OCI-LY1 (cell line): ENCODE data around the gene SLC25A26.

Experiments used
- H2AFZ ChIP-seq: fragments of 200-600 bp; sonication (generic), shearing (Covaris generic); 2 replicates; pipeline ENCODE4 v1.6.0; 2014; ENCODE audit warnings: antibody characterized with exemption, mild to moderate bottlenecking, low read length
- H3F3A ChIP-seq: fragments of 200-600 bp; sonication (generic), shearing (Covaris generic); 2 replicates; pipeline ENCODE4 v1.6.0; 2014; ENCODE audit warnings: mild to moderate bottlenecking, antibody characterized with exemption, low read length, moderate library complexity; ENCODE audit not compliant: insufficient read depth
- H3K27ac ChIP-seq: fragments of 200-600 bp; sonication (generic); 2 replicates; pipeline ENCODE4 v1.5.1; 2014; ENCODE audit warnings: low read length, mixed run types, mild to moderate bottlenecking, low read depth; ENCODE audit not compliant: poor library complexity, severe bottlenecking
- H3K27me3 ChIP-seq: fragments of 200-600 bp; sonication (generic); 2 replicates; pipeline ENCODE4 v1.6.0; 2014; ENCODE audit warnings: antibody characterized with exemption, mild to moderate bottlenecking, low read length, moderate library complexity; ENCODE audit not compliant: insufficient read depth
- H3K36me3 ChIP-seq: fragments of 200-600 bp; sonication (generic); 2 replicates; pipeline ENCODE4 v1.6.1; 2014; ENCODE audit warnings: mild to moderate bottlenecking, antibody characterized with exemption, low read length, moderate library complexity, mixed read lengths; ENCODE audit not compliant: insufficient read depth
- H3K4me1 ChIP-seq: fragments of 200-600 bp; sonication (generic); 2 replicates; pipeline ENCODE4 v1.5.1; 2014; ENCODE audit warnings: mild to moderate bottlenecking, low read length, moderate library complexity; ENCODE audit not compliant: insufficient read depth, severe bottlenecking
- H3K4me2 ChIP-seq: fragments of 200-600 bp; sonication (generic), shearing (Covaris generic); 2 replicates; pipeline ENCODE4 v1.6.1; 2014; ENCODE audit warnings: low read length
- H3K4me3 ChIP-seq: fragments of 200-600 bp; sonication (generic); 2 replicates; pipeline ENCODE4 v1.5.1; 2014; ENCODE audit warnings: low read length, low read depth, mild to moderate bottlenecking, mixed read lengths; ENCODE audit not compliant: poor library complexity, severe bottlenecking
- H3K79me2 ChIP-seq: fragments of 200-600 bp; shearing (Covaris generic); 2 replicates; pipeline ENCODE4 v1.6.1; 2016; ENCODE audit warnings: mixed run types, low read length, mixed read lengths; ENCODE audit not compliant: insufficient read depth
- H3K9ac ChIP-seq: fragments of 200-600 bp; sonication (generic), shearing (Covaris generic); 2 replicates; pipeline ENCODE4 v1.6.1; 2014; ENCODE audit warnings: mild to moderate bottlenecking, low read length, mixed read lengths
- H3K9me2 ChIP-seq: fragments of 200-600 bp; sonication (generic), shearing (Covaris generic); 2 replicates; pipeline ENCODE4 v1.6.1; 2014; ENCODE audit warnings: low read depth, mild to moderate bottlenecking, low read length, mixed read lengths
- H3K9me3 ChIP-seq: fragments of 200-600 bp; shearing (Covaris generic); 2 replicates; pipeline ENCODE4 v1.6.1; 2014; ENCODE audit warnings: low read length, mixed read lengths
- H4K20me1 ChIP-seq: fragments of 200-600 bp; sonication (generic), shearing (Covaris generic); 2 replicates; pipeline ENCODE4 v1.6.0; 2016; ENCODE audit warnings: mild to moderate bottlenecking, low read length; ENCODE audit not compliant: insufficient read depth
- CTCF ChIP-seq: fragments of 200-600 bp; sonication (generic), shearing (Covaris generic); IDR thresholded peaks from 2 replicates; pipeline ENCODE4 v1.5.1; 2017; ENCODE audit warnings: mild to moderate bottlenecking, antibody characterized with exemption, low read length, moderate library complexity, mixed read lengths
- EZH2 ChIP-seq: fragments of 200-600 bp; sonication (generic), shearing (Covaris generic); IDR thresholded peaks from 2 replicates; pipeline ENCODE4 v1.8.0; 2017; ENCODE audit warnings: borderline replicate concordance, mixed run types, mild to moderate bottlenecking, antibody characterized with exemption, low read length, moderate library complexity, mixed read lengths

The SLC25A26 gene

DNA sequence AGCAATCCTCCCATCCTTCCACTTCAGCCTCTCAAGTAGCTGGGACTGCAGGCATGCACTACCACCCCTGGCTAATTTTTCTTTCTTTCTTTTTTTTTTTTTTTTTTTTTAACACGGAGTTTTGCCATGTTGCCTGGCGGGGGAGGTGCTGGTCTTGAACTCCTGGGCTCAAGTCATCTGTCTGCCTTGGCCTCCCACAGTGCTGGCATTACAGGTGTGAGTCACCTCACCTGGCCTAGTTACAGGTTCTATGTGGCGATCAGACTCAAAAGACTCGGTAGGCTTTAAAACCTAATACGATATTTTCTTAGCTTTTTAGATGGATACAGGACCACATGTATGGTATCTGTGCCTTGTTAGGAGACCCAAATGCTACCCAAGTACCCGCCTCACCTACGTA lies 14.0 kb upstream of the SLC25A26 start:
- Histone ChIP-seq H3K79me2 (no peaks in the 10 kb centered on the region), H3K27ac (no peak overlapping the region)
- TF ChIP-seq CTCF: no peak
- TF ChIP-seq EZH2: no peak

DNA sequence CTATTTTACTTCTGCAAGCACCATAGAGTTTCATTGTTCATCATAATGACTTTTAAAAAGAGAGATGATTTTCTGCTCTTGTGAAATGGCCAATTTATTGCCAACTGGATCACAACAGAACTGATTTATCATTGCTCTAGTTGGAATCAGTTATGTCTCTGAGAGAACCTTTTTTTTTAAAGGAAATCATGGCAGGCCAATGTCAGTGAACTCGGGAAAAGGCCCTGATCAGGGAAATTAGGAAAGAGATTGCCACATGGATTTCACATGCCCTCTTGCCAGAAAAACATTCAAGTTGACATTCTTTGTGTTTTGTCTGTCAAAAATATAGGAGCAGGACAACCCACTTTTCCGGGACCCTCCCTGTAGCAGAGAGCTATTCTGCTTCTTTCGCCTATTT lies 12.6 kb upstream of the SLC25A26 start:
- no peak overlapping the region for H3K9ac ChIP-seq
- H3K9me3 ChIP-seq: no peaks in the 10 kb centered on the region
- TF ChIP-seq CTCF (no peak), EZH2 (no peak)
- no peak overlapping the region for H3K4me2 ChIP-seq
- H4K20me1 ChIP-seq: no peaks in the 10 kb centered on the region
- no peak overlapping the region for H3K27ac ChIP-seq
- no peak overlapping the region for H3K4me3 ChIP-seq
- no peaks in the 10 kb centered on the region for H3K27me3 ChIP-seq
- H3K4me1 ChIP-seq: no peaks in the 10 kb centered on the region
- H3K9me2 ChIP-seq: no peaks in the 10 kb centered on the region
- H2AFZ ChIP-seq: no peak overlapping the region
- no peaks in the 10 kb centered on the region for H3K36me3 ChIP-seq
- no peaks in the 10 kb centered on the region for H3F3A ChIP-seq
- no peaks in the 10 kb centered on the region for H3K79me2 ChIP-seq

More for the DNA sequence above, 14.0 kb upstream of the SLC25A26 start:
- H2AFZ ChIP-seq: no peak overlapping the region
- H3K4me3 ChIP-seq: no peak overlapping the region
- no peaks in the 10 kb centered on the region for H3K36me3 ChIP-seq
- no peaks in the 10 kb centered on the region for H3K9me2 ChIP-seq
- H3K4me2 ChIP-seq: no peak overlapping the region
- H3F3A ChIP-seq: no peaks in the 10 kb centered on the region
- H4K20me1 ChIP-seq: no peaks in the 10 kb centered on the region
- H3K9me3 ChIP-seq: no peaks in the 10 kb centered on the region
- no peaks in the 10 kb centered on the region for H3K27me3 ChIP-seq
- H3K9ac ChIP-seq: no peak overlapping the region
- no peaks in the 10 kb centered on the region for H3K4me1 ChIP-seq

DNA sequence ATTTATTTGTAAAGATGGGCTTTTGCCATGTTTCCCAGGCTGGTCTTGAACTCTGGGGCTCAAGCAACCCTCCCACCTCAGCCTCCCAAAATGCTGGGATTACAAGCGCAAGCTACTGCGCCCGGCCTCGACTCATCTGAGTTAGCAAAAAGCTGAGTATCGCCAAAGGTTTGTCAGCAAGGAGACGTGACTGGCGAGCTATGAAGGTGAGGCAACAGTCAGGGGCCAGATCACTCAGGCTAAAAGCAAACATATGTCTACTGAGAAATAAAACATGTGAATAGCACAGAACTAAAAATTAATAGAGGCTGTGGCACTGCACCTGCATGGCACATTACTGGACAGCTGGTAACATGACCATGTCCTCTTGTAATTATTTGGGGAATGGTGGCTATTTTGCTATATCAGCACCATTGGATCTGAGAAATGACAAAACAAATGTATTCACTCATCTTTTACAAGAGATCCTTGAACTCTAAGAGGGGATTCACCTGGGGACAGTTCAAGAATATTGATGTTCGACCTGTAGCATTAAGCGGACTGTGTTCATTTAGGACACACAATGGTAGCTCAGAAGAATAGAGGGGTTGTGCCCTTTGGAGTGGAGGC lies 10.0 kb upstream of the SLC25A26 start:
- H3K36me3 ChIP-seq: no peaks in the 10 kb centered on the region
- no peak overlapping the region for H3K4me2 ChIP-seq
- H3K9me3 ChIP-seq: no peaks in the 10 kb centered on the region
- H2AFZ ChIP-seq: no peak overlapping the region
- no peaks in the 10 kb centered on the region for H4K20me1 ChIP-seq
- TF ChIP-seq CTCF: no peak
- TF ChIP-seq EZH2: no peak
- H3K79me2 ChIP-seq: no peaks in the 10 kb centered on the region
- H3K9me2 ChIP-seq: no peaks in the 10 kb centered on the region
- H3K9ac ChIP-seq: no peak overlapping the region
- no peak overlapping the region for H3K4me3 ChIP-seq
- H3K27me3 ChIP-seq: no peaks in the 10 kb centered on the region
- no peak overlapping the region for H3K27ac ChIP-seq
- H3F3A ChIP-seq: no peaks in the 10 kb centered on the region
- H3K4me1 ChIP-seq: no peaks in the 10 kb centered on the region
